Glutamatergic neuron (in vitro differentiated cells): ENCODE measurements around the gene NR2E3. TPM values are rescaled to one million over a fixed set of nuclear protein-coding genes. Genes with fewer than 3 reads are reported as not detected.

Experiments used
- DNase-seq: peaks from one replicate; pipeline ENCODE4 v3.0.0; 2022
- H3K27ac Mint-ChIP-seq: one replicate; pipeline ENCODE4 v1.8.0; 2020; ENCODE audit warnings: mild to moderate bottlenecking, mixed read lengths, inconsistent platforms; ENCODE audit not compliant: unreplicated experiment
- H3K27me3 Mint-ChIP-seq: one replicate; pipeline ENCODE4 v1.8.0; 2020; ENCODE audit warnings: mild to moderate bottlenecking, moderate library complexity, mixed read lengths, inconsistent platforms; ENCODE audit not compliant: unreplicated experiment
- H3K36me3 Mint-ChIP-seq: one replicate; pipeline ENCODE4 v1.8.0; 2020; ENCODE audit warnings: mild to moderate bottlenecking, mixed read lengths, inconsistent platforms; ENCODE audit not compliant: unreplicated experiment
- H3K4me1 Mint-ChIP-seq: one replicate; pipeline ENCODE4 v1.8.0; 2020; ENCODE audit warnings: mild to moderate bottlenecking, low read depth, mixed read lengths, inconsistent platforms; ENCODE audit not compliant: unreplicated experiment
- H3K4me3 Mint-ChIP-seq: one replicate; pipeline ENCODE4 v1.8.0; 2020; ENCODE audit warnings: mild to moderate bottlenecking, mixed read lengths, inconsistent platforms; ENCODE audit not compliant: unreplicated experiment
- H3K9me3 Mint-ChIP-seq: one replicate; pipeline ENCODE4 v1.8.0; 2020; ENCODE audit warnings: mild to moderate bottlenecking, moderate library complexity, mixed read lengths, inconsistent platforms; ENCODE audit not compliant: unreplicated experiment
- CTCF ChIP-seq: fragments of 200-600 bp; sonication (generic); IDR thresholded peaks from one replicate; pipeline ENCODE4 v1.5.0; 2021; ENCODE audit not compliant: partially characterized antibody, unreplicated experiment
- total RNA-seq: library from RNA; stranded (reverse); fragmentation: NEBNext Ultra II Directional; extraction: Animal tissue kit (Norgen Biotek cat#: 25700); gene quantifications from one replicate; pipeline ENCODE4 v1.2.1, GENCODE V29; 2021; ENCODE audit not compliant: unreplicated experiment

NR2E3 gene
- total RNA-seq, 1 donor from 2014 or later: 0.69 TPM

DNA sequence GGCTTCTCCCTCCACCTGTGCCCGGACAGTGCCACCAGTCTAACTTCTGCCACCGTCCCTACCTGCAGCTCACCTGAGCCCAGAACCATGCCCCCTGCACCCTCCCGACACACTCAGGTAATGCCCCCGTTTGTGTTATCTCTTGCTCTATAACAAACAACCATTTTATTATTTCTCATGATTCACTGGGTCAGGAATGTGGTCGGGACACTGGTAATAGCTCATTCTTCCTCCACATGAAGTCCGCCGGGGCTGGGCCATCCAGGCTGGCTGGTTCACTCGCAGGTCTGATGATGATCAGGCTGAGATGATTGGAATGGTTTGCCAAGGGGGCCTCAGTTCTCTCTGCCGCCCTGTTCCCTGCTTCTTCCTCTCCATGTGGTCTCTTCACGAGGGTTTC, 20.3 kb upstream of the NR2E3 start:
- TF ChIP-seq CTCF: no peak
- peaks cover 3% of the 10 kb centered on the region for H3K27me3 Mint-ChIP-seq
- DNase-seq: no peak
- H3K9me3 Mint-ChIP-seq: no peaks in the 10 kb centered on the region
- no peak overlapping the region for H3K4me3 Mint-ChIP-seq
- H3K27ac Mint-ChIP-seq: no peak overlapping the region
- no peaks in the 10 kb centered on the region for H3K4me1 Mint-ChIP-seq
- H3K36me3 Mint-ChIP-seq: no peaks in the 10 kb centered on the region

DNA sequence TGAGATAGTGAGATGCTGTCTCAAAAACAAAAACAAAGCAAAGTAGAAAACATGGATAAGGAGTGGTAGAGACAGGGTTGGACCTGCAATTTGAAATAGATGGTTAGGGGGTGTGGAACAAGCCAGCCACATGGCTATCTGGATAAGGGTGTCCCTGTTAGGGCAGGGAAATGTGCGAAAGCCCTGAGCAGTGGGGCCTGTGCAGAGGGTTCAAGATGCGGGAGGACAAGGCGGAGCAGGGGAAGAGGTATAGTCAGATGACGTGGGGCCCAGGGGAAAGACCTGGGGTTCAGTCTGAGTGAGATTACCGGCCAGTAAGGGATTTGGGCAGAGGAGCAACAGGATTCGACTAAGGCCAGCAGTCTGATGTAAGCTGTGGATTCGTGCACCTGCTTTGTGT, 18.4 kb upstream of the NR2E3 start:
- H3K36me3 Mint-ChIP-seq: no peaks in the 10 kb centered on the region
- H3K4me3 Mint-ChIP-seq: no peak overlapping the region
- no peak for TF ChIP-seq CTCF
- DNase-seq: no peak
- H3K27ac Mint-ChIP-seq: no peak overlapping the region
- peaks cover 3% of the 10 kb centered on the region for H3K27me3 Mint-ChIP-seq
- H3K4me1 Mint-ChIP-seq: no peaks in the 10 kb centered on the region
- H3K9me3 Mint-ChIP-seq: no peaks in the 10 kb centered on the region

GRCh38 chr15:71792521-71792920, 17.8 kb upstream of the NR2E3 start:
- no peak for TF ChIP-seq CTCF
- no peak for DNase-seq
- Mint-ChIP-seq H3K27me3 (peaks cover 3% of the 10 kb centered on the region), H3K27ac (no peak overlapping the region), H3K4me1 (no peaks in the 10 kb centered on the region), H3K4me3 (no peak overlapping the region), H3K9me3 (no peaks in the 10 kb centered on the region), H3K36me3 (no peaks in the 10 kb centered on the region)

GRCh38 chr15:71798641-71799040, 11.7 kb upstream of the NR2E3 start:
- Mint-ChIP-seq H3K36me3 (peaks cover 4% of the 10 kb centered on the region), H3K9me3 (peaks cover 3% of the 10 kb centered on the region), H3K4me1 (peaks cover 6% of the 10 kb centered on the region), H3K27ac (no peak overlapping the region), H3K4me3 (no peak overlapping the region), H3K27me3 (peaks cover 2% of the 10 kb centered on the region)
- TF ChIP-seq CTCF: no peak
- no peak for DNase-seq

GRCh38 chr15:71800190-71800589, 10.2 kb upstream of the NR2E3 start:
- Mint-ChIP-seq H3K4me1 (peaks cover 11% of the 10 kb centered on the region), H3K36me3 (peaks cover 4% of the 10 kb centered on the region), H3K27me3 (peaks cover 2% of the 10 kb centered on the region), H3K4me3 (no peak overlapping the region), H3K9me3 (peaks cover 3% of the 10 kb centered on the region), H3K27ac (no peak overlapping the region)
- no peak for TF ChIP-seq CTCF
- no peak for DNase-seq
